Left ventricle myocardium inferior (tissue), 1 donor: Measurements from ENCODE around the gene GPRC5A. TPM values are rescaled to one million over a fixed set of nuclear protein-coding genes. Genes with fewer than 3 reads are reported as not detected.

Source experiments
- DNase-seq: peaks from one replicate; pipeline ENCODE4 v3.0.0-alpha.2; 2020
- H3K27ac ChIP-seq: fragments of 200-600 bp; replicated peaks from 2 replicates; pipeline ENCODE4 v1.8.0; 2021
- H3K27me3 ChIP-seq: fragments of 200-600 bp; 2 replicates; pipeline ENCODE4 v1.8.0; 2021; ENCODE audit warnings: low read depth
- H3K36me3 ChIP-seq: fragments of 200-600 bp; 2 replicates; pipeline ENCODE4 v1.8.0; 2021
- H3K4me1 ChIP-seq: fragments of 200-600 bp; 2 replicates; pipeline ENCODE4 v1.8.0; 2021
- H3K4me3 ChIP-seq: fragments of 200-600 bp; 2 replicates; pipeline ENCODE4 v1.8.0; 2021; ENCODE audit warnings: mild to moderate bottlenecking, moderate library complexity
- H3K9me3 ChIP-seq: fragments of 200-600 bp; replicated peaks from 2 replicates; pipeline ENCODE4 v1.8.0; 2021
- CTCF ChIP-seq: fragments of 200-600 bp; IDR thresholded peaks from 2 replicates; pipeline ENCODE4 v1.8.0; 2021; ENCODE audit warnings: antibody characterized with exemption, mild to moderate bottlenecking, borderline replicate concordance
- intact Hi-C: fragments of 100-400 bp; cut with micrococcal nuclease; formaldehyde crosslinking; loops from one replicate; pipeline ENCODE4 v1.11.0; 2022
- total RNA-seq: library from RNA; stranded (reverse); fragmentation: NEBNext Ultra II Directional; extraction: Animal tissue kit (Norgen Biotek cat#: 25700); gene quantifications from one replicate; pipeline ENCODE4 v1.2.1, GENCODE V29; 2021
- donor health status: DM: no; HTN: yes; CAD: no; lungs with severe emphysema.

The GPRC5A gene
- total RNA-seq, 1 donor from 2014 or later = 0.77 TPM

GRCh38 chr12:12915656-12916055 lies 24.3 kb downstream of the GPRC5A start:
- intact Hi-C loops = loop anchor here (5.0 to 10.0 kb wide), 2 partner anchors 67 to 299 kb away; no protein-coding TSS in a partner anchor

GRCh38 chr12:12916135-12916944 lies 25.0 kb downstream of the GPRC5A start:
- Histone ChIP-seq H3K27ac (peak overlapping the region; percentile 59), H3K27me3 (peaks cover 21% of the 10 kb centered on the region), H3K4me3 (peak overlapping the region; percentile 37), H3K36me3 (no peaks in the 10 kb centered on the region), H3K9me3 (no peaks in the 10 kb centered on the region), H3K4me1 (peaks cover 14% of the 10 kb centered on the region)
- peak; percentile 84 for DNase-seq
- intact Hi-C loops = loop anchor here (5.0 to 10.0 kb wide), 2 partner anchors 66 to 298 kb away; no protein-coding TSS in a partner anchor
- peak; percentile 99 for TF ChIP-seq CTCF

More at GRCh38 chr12:12915656-12916055, 24.3 kb downstream of the GPRC5A start:
- H3K27ac ChIP-seq = no peak overlapping the region
- TF ChIP-seq CTCF = no peak
- no peaks in the 10 kb centered on the region for H3K36me3 ChIP-seq
- no peak overlapping the region for H3K4me3 ChIP-seq
- peaks cover 21% of the 10 kb centered on the region for H3K27me3 ChIP-seq
- H3K4me1 ChIP-seq = peaks cover 14% of the 10 kb centered on the region
- H3K9me3 ChIP-seq = no peaks in the 10 kb centered on the region
- DNase-seq = no peak

GRCh38 chr12:12917517-12917916 lies 26.2 kb downstream of the GPRC5A start:
- Histone ChIP-seq H3K27ac (no peak overlapping the region), H3K4me1 (peaks cover 14% of the 10 kb centered on the region), H3K36me3 (no peaks in the 10 kb centered on the region), H3K27me3 (peaks cover 13% of the 10 kb centered on the region), H3K9me3 (no peaks in the 10 kb centered on the region), H3K4me3 (no peak overlapping the region)
- DNase-seq = no peak
- no peak for TF ChIP-seq CTCF
- intact Hi-C loops = loop anchor here (5.0 to 10.0 kb wide), 2 partner anchors 65 to 297 kb away; no protein-coding TSS in a partner anchor

GRCh38 chr12:12918781-12919389 lies 27.5 kb downstream of the GPRC5A start:
- no peak for DNase-seq
- no peak for TF ChIP-seq CTCF
- intact Hi-C loops = loop anchor here (5.0 to 10.0 kb wide), 2 partner anchors 63 to 296 kb away; no protein-coding TSS in a partner anchor
- Histone ChIP-seq H3K4me1 (peaks cover 14% of the 10 kb centered on the region), H3K27me3 (peaks cover 6% of the 10 kb centered on the region), H3K9me3 (no peaks in the 10 kb centered on the region), H3K36me3 (no peaks in the 10 kb centered on the region), H3K4me3 (no peak overlapping the region), H3K27ac (no peak overlapping the region)

GRCh38 chr12:12919666-12920435 lies 28.5 kb downstream of the GPRC5A start:
- Histone ChIP-seq H3K4me3 (no peak overlapping the region), H3K27ac (no peak overlapping the region), H3K36me3 (no peaks in the 10 kb centered on the region), H3K9me3 (no peaks in the 10 kb centered on the region), H3K27me3 (peaks cover 3% of the 10 kb centered on the region), H3K4me1 (peaks cover 14% of the 10 kb centered on the region)
- TF ChIP-seq CTCF = no peak
- intact Hi-C loops = loop anchor here (5.0 to 10.0 kb wide), 2 partner anchors 62 to 295 kb away; no protein-coding TSS in a partner anchor
- no peak for DNase-seq
